ENCODE results near the gene WDFY3.

Gene WDFY3

GRCh38 chr4:84912741-84913140, 53.7 kb downstream of the WDFY3 start:
- Histone ChIP-seq H2AFZ (ENCODE audit: low read length, unreplicated experiment) (no peak overlapping the region), H3K4me3 (ENCODE audit: low read depth, low read length) (no peak overlapping the region)

GRCh38 chr4:84908876-84909275, 57.6 kb downstream of the WDFY3 start:
- H3K79me2 ChIP-seq (ENCODE audit: control insufficient read depth, insufficient read depth, low read length, unreplicated experiment), result peaks cover 34% of the 10 kb centered on the region

More at GRCh38 chr4:84912741-84913140, 53.7 kb downstream of the WDFY3 start:
- Histone ChIP-seq H3K27me3 (ENCODE audit: insufficient read depth, low read length) (no peaks in the 10 kb centered on the region), H3K36me3 (ENCODE audit: insufficient read depth, low read length) (0 out of 2 replicates have a peak, but pooled peaks cover 14% of the 10 kb centered on the region), H3K27ac (ENCODE audit: low read depth, low read length) (no peak overlapping the region), H3K79me2 (ENCODE audit: control insufficient read depth, insufficient read depth, low read length, unreplicated experiment) (peaks cover 46% of the 10 kb centered on the region), H3K4me1 (ENCODE audit: control insufficient read depth, insufficient read depth, low read length, unreplicated experiment) (peaks cover 20% of the 10 kb centered on the region)

GRCh38 chr4:84907145-84907544, 59.3 kb downstream of the WDFY3 start:
- Histone ChIP-seq H3K79me2 (ENCODE audit: control insufficient read depth, insufficient read depth, low read length, unreplicated experiment) (peaks cover 24% of the 10 kb centered on the region), H3K27me3 (ENCODE audit: insufficient read depth, low read length) (no peaks in the 10 kb centered on the region), H3K4me3 (ENCODE audit: low read depth, low read length) (no peak overlapping the region), H3K4me1 (ENCODE audit: control insufficient read depth, insufficient read depth, low read length, unreplicated experiment) (no peaks in the 10 kb centered on the region), H3K36me3 (ENCODE audit: insufficient read depth, low read length) (0 out of 2 replicates have a peak, but pooled peaks cover 7% of the 10 kb centered on the region), H3K27ac (ENCODE audit: low read depth, low read length) (no peak overlapping the region), H2AFZ (ENCODE audit: low read length, unreplicated experiment) (no peak overlapping the region)

More at GRCh38 chr4:84908876-84909275, 57.6 kb downstream of the WDFY3 start:
- no peaks in the 10 kb centered on the region for H3K4me1 ChIP-seq (ENCODE audit: control insufficient read depth, insufficient read depth, low read length, unreplicated experiment)
- H2AFZ ChIP-seq (ENCODE audit: low read length, unreplicated experiment), result no peak overlapping the region
- no peak overlapping the region for H3K27ac ChIP-seq (ENCODE audit: low read depth, low read length)
- H3K36me3 ChIP-seq (ENCODE audit: insufficient read depth, low read length), result 0 out of 2 replicates have a peak, but pooled peaks cover 14% of the 10 kb centered on the region
- H3K27me3 ChIP-seq (ENCODE audit: insufficient read depth, low read length), result no peaks in the 10 kb centered on the region
- no peak overlapping the region for H3K4me3 ChIP-seq (ENCODE audit: low read depth, low read length)

- peaks cover 2% of the 10 kb centered on the region; the same call in 1 of the 2 replicates for H3K36me3 ChIP-seq (ENCODE audit: insufficient read depth, low read length)
- H3K27me3 ChIP-seq (ENCODE audit: insufficient read depth, low read length), result no peaks in the 10 kb centered on the region
- H2AFZ ChIP-seq (ENCODE audit: low read length, unreplicated experiment), result no peak overlapping the region
- no peak overlapping the region for H3K27ac ChIP-seq (ENCODE audit: low read depth, low read length)
- no peaks in the 10 kb centered on the region for H3K4me1 ChIP-seq (ENCODE audit: control insufficient read depth, insufficient read depth, low read length, unreplicated experiment)
- peaks cover 20% of the 10 kb centered on the region for H3K79me2 ChIP-seq (ENCODE audit: control insufficient read depth, insufficient read depth, low read length, unreplicated experiment)
- H3K4me3 ChIP-seq (ENCODE audit: low read depth, low read length), result no peak overlapping the region
Measured at GRCh38 chr4:84905646-84906045, 60.8 kb downstream of the WDFY3 start.

GRCh38 chr4:84901740-84902281, 64.7 kb downstream of the WDFY3 start:
- Histone ChIP-seq H3K4me3 (ENCODE audit: low read depth, low read length) (no peak overlapping the region), H3K27ac (ENCODE audit: low read depth, low read length) (no peak overlapping the region), H3K79me2 (ENCODE audit: control insufficient read depth, insufficient read depth, low read length, unreplicated experiment) (peaks cover 5% of the 10 kb centered on the region), H3K4me1 (ENCODE audit: control insufficient read depth, insufficient read depth, low read length, unreplicated experiment) (no peaks in the 10 kb centered on the region), H3K27me3 (ENCODE audit: insufficient read depth, low read length) (no peaks in the 10 kb centered on the region), H2AFZ (ENCODE audit: low read length, unreplicated experiment) (no peak overlapping the region), H3K36me3 (ENCODE audit: insufficient read depth, low read length) (peaks cover 4% of the 10 kb centered on the region; the same call in 1 of the 2 replicates)

GRCh38 chr4:84901173-84901572, 65.3 kb downstream of the WDFY3 start:
- no peaks in the 10 kb centered on the region for H3K4me1 ChIP-seq (ENCODE audit: control insufficient read depth, insufficient read depth, low read length, unreplicated experiment)

GRCh38 chr4:84899616-84900015, 66.9 kb downstream of the WDFY3 start:
- Histone ChIP-seq H3K4me1 (ENCODE audit: control insufficient read depth, insufficient read depth, low read length, unreplicated experiment) (no peaks in the 10 kb centered on the region), H3K27ac (ENCODE audit: low read depth, low read length) (no peak overlapping the region), H3K79me2 (ENCODE audit: control insufficient read depth, insufficient read depth, low read length, unreplicated experiment) (peaks cover 5% of the 10 kb centered on the region), H2AFZ (ENCODE audit: low read length, unreplicated experiment) (no peak overlapping the region), H3K27me3 (ENCODE audit: insufficient read depth, low read length) (no peaks in the 10 kb centered on the region), H3K4me3 (ENCODE audit: low read depth, low read length) (no peak overlapping the region), H3K36me3 (ENCODE audit: insufficient read depth, low read length) (peaks cover 4% of the 10 kb centered on the region; the same call in 1 of the 2 replicates)

More at GRCh38 chr4:84901173-84901572, 65.3 kb downstream of the WDFY3 start:
- Histone ChIP-seq H3K27ac (ENCODE audit: low read depth, low read length) (no peak overlapping the region), H2AFZ (ENCODE audit: low read length, unreplicated experiment) (no peak overlapping the region), H3K36me3 (ENCODE audit: insufficient read depth, low read length) (peaks cover 4% of the 10 kb centered on the region; the same call in 1 of the 2 replicates), H3K79me2 (ENCODE audit: control insufficient read depth, insufficient read depth, low read length, unreplicated experiment) (peaks cover 5% of the 10 kb centered on the region), H3K4me3 (ENCODE audit: low read depth, low read length) (no peak overlapping the region), H3K27me3 (ENCODE audit: insufficient read depth, low read length) (no peaks in the 10 kb centered on the region)

- H3K36me3 ChIP-seq (ENCODE audit: insufficient read depth, low read length), result peaks cover 4% of the 10 kb centered on the region; the same call in 1 of the 2 replicates
- peaks cover 3% of the 10 kb centered on the region for H3K4me1 ChIP-seq (ENCODE audit: control insufficient read depth, insufficient read depth, low read length, unreplicated experiment)
- H3K27ac ChIP-seq (ENCODE audit: low read depth, low read length), result no peak overlapping the region
- no peak overlapping the region for H2AFZ ChIP-seq (ENCODE audit: low read length, unreplicated experiment)
- no peak overlapping the region for H3K4me3 ChIP-seq (ENCODE audit: low read depth, low read length)
- H3K79me2 ChIP-seq (ENCODE audit: control insufficient read depth, insufficient read depth, low read length, unreplicated experiment), result peaks cover 5% of the 10 kb centered on the region
- H3K27me3 ChIP-seq (ENCODE audit: insufficient read depth, low read length), result no peaks in the 10 kb centered on the region
Measured at GRCh38 chr4:84897516-84897915, 69.0 kb downstream of the WDFY3 start.

- Histone ChIP-seq H3K27ac (ENCODE audit: low read depth, low read length) (no peak overlapping the region), H3K4me1 (ENCODE audit: control insufficient read depth, insufficient read depth, low read length, unreplicated experiment) (peaks cover 4% of the 10 kb centered on the region), H3K27me3 (ENCODE audit: insufficient read depth, low read length) (no peaks in the 10 kb centered on the region), H3K4me3 (ENCODE audit: low read depth, low read length) (no peak overlapping the region), H3K36me3 (ENCODE audit: insufficient read depth, low read length) (no peaks in the 10 kb centered on the region), H3K79me2 (ENCODE audit: control insufficient read depth, insufficient read depth, low read length, unreplicated experiment) (peaks cover 5% of the 10 kb centered on the region), H2AFZ (ENCODE audit: low read length, unreplicated experiment) (no peak overlapping the region)
Measured at GRCh38 chr4:84895283-84895682, 71.2 kb downstream of the WDFY3 start.

GRCh38 chr4:84894621-84895020, 71.9 kb downstream of the WDFY3 start:
- H3K27ac ChIP-seq (ENCODE audit: low read depth, low read length), result no peak overlapping the region
- H3K4me1 ChIP-seq (ENCODE audit: control insufficient read depth, insufficient read depth, low read length, unreplicated experiment), result peaks cover 4% of the 10 kb centered on the region
- no peak overlapping the region for H2AFZ ChIP-seq (ENCODE audit: low read length, unreplicated experiment)
- H3K36me3 ChIP-seq (ENCODE audit: insufficient read depth, low read length), result no peaks in the 10 kb centered on the region
- H3K79me2 ChIP-seq (ENCODE audit: control insufficient read depth, insufficient read depth, low read length, unreplicated experiment), result peaks cover 5% of the 10 kb centered on the region
- H3K4me3 ChIP-seq (ENCODE audit: low read depth, low read length), result no peak overlapping the region
- H3K27me3 ChIP-seq (ENCODE audit: insufficient read depth, low read length), result no peaks in the 10 kb centered on the region

- Histone ChIP-seq H3K27ac (ENCODE audit: low read depth, low read length) (no peak overlapping the region), H3K4me1 (ENCODE audit: control insufficient read depth, insufficient read depth, low read length, unreplicated experiment) (peaks cover 4% of the 10 kb centered on the region), H2AFZ (ENCODE audit: low read length, unreplicated experiment) (no peak overlapping the region), H3K4me3 (ENCODE audit: low read depth, low read length) (no peak overlapping the region), H3K27me3 (ENCODE audit: insufficient read depth, low read length) (no peaks in the 10 kb centered on the region), H3K79me2 (ENCODE audit: control insufficient read depth, insufficient read depth, low read length, unreplicated experiment) (peaks cover 5% of the 10 kb centered on the region), H3K36me3 (ENCODE audit: insufficient read depth, low read length) (no peaks in the 10 kb centered on the region; the same call in 1 of the 2 replicates)
Measured at GRCh38 chr4:84892950-84893349, 73.5 kb downstream of the WDFY3 start.

Measured in ACC112 (cell line).